ENCODE results near the gene BCL2A1.
"Not testable (repeated sequence)": the region's sequence is repeated elsewhere in the genome, so short reads cannot be mapped to it uniquely, and the experiment has no call there.

Gene BCL2A1

GRCh38 chr15:79967298-79968182, 3.5 kb downstream of the BCL2A1 start:
- Histone ChIP-seq H3K36me3 (ENCODE audit: insufficient read depth, low read length) (no peaks in the 10 kb centered on the region), H3K4me1 (ENCODE audit: control insufficient read depth, insufficient read depth, low read length) (peaks cover 11% of the 10 kb centered on the region), H3K9ac (ENCODE audit: low read depth, low read length) (no peak overlapping the region), H3K4me2 (ENCODE audit: low read length) (no peak overlapping the region), H3K9me3 (replicated peaks; ENCODE audit: low read length) (no peaks in the 10 kb centered on the region), H3K4me3 (ENCODE audit: low read length) (no peak overlapping the region), H3K27me3 (ENCODE audit: control insufficient read depth, insufficient read depth, low read length) (no peaks in the 10 kb centered on the region)

- Histone ChIP-seq H3K4me3 (ENCODE audit: low read length) (no peak overlapping the region), H3K36me3 (ENCODE audit: insufficient read depth, low read length) (no peaks in the 10 kb centered on the region)
Observed at GRCh38 chr15:79966634-79967297, 4.2 kb downstream of the BCL2A1 start.

GRCh38 chr15:79965846-79966630, 5.0 kb downstream of the BCL2A1 start:
- H3K4me2 ChIP-seq (ENCODE audit: low read length) = no peak overlapping the region
- H3K9me3 ChIP-seq (replicated peaks; ENCODE audit: low read length) = no peaks in the 10 kb centered on the region
- peaks cover 5% of the 10 kb centered on the region for H3K4me1 ChIP-seq (ENCODE audit: control insufficient read depth, insufficient read depth, low read length)
- no peaks in the 10 kb centered on the region for H3K36me3 ChIP-seq (ENCODE audit: insufficient read depth, low read length)
- H3K9ac ChIP-seq (ENCODE audit: low read depth, low read length) = no peak overlapping the region
- H3K4me3 ChIP-seq (ENCODE audit: low read length) = no peak overlapping the region
- no peaks in the 10 kb centered on the region for H3K27me3 ChIP-seq (ENCODE audit: control insufficient read depth, insufficient read depth, low read length)

More at GRCh38 chr15:79966634-79967297, 4.2 kb downstream of the BCL2A1 start:
- Histone ChIP-seq H3K9me3 (replicated peaks; ENCODE audit: low read length) (no peaks in the 10 kb centered on the region), H3K4me2 (ENCODE audit: low read length) (no peak overlapping the region), H3K27me3 (ENCODE audit: control insufficient read depth, insufficient read depth, low read length) (no peaks in the 10 kb centered on the region), H3K4me1 (ENCODE audit: control insufficient read depth, insufficient read depth, low read length) (peaks cover 10% of the 10 kb centered on the region), H3K9ac (ENCODE audit: low read depth, low read length) (no peak overlapping the region)

- Histone ChIP-seq H3K4me1 (ENCODE audit: control insufficient read depth, insufficient read depth, low read length) (no peaks in the 10 kb centered on the region), H3K9ac (ENCODE audit: low read depth, low read length) (no peak overlapping the region), H3K9me3 (replicated peaks; ENCODE audit: low read length) (no peaks in the 10 kb centered on the region), H3K4me2 (ENCODE audit: low read length) (no peak overlapping the region), H3K4me3 (ENCODE audit: low read length) (no peak overlapping the region), H3K36me3 (ENCODE audit: insufficient read depth, low read length) (no peaks in the 10 kb centered on the region), H3K27me3 (ENCODE audit: control insufficient read depth, insufficient read depth, low read length) (no peaks in the 10 kb centered on the region)
Observed at GRCh38 chr15:79964232-79964805, 6.7 kb downstream of the BCL2A1 start.

- not testable (repeated sequence) for H3K36me3 ChIP-seq (ENCODE audit: insufficient read depth, low read length); H3K9me3 ChIP-seq (replicated peaks; ENCODE audit: low read length); H3K4me1 ChIP-seq (ENCODE audit: control insufficient read depth, insufficient read depth, low read length); H3K9ac ChIP-seq (ENCODE audit: low read depth, low read length); H3K27me3 ChIP-seq (ENCODE audit: control insufficient read depth, insufficient read depth, low read length); H3K4me3 ChIP-seq (ENCODE audit: low read length); H3K4me2 ChIP-seq (ENCODE audit: low read length)
Observed at GRCh38 chr15:79962921-79963320, 8.1 kb downstream of the BCL2A1 start.

- Histone ChIP-seq H3K27me3 (ENCODE audit: control insufficient read depth, insufficient read depth, low read length) (no peaks in the 10 kb centered on the region), H3K4me3 (ENCODE audit: low read length) (no peak overlapping the region), H3K4me2 (ENCODE audit: low read length) (no peak overlapping the region), H3K9ac (ENCODE audit: low read depth, low read length) (no peak overlapping the region), H3K4me1 (ENCODE audit: control insufficient read depth, insufficient read depth, low read length) (no peaks in the 10 kb centered on the region), H3K9me3 (replicated peaks; ENCODE audit: low read length) (no peaks in the 10 kb centered on the region), H3K36me3 (ENCODE audit: insufficient read depth, low read length) (no peaks in the 10 kb centered on the region)
Observed at GRCh38 chr15:79962178-79962577, 8.8 kb downstream of the BCL2A1 start.

- no peaks in the 10 kb centered on the region for H3K27me3 ChIP-seq (ENCODE audit: control insufficient read depth, insufficient read depth, low read length)
- no peak overlapping the region for H3K9ac ChIP-seq (ENCODE audit: low read depth, low read length)
- H3K36me3 ChIP-seq (ENCODE audit: insufficient read depth, low read length) = no peaks in the 10 kb centered on the region
- no peak overlapping the region for H3K4me3 ChIP-seq (ENCODE audit: low read length)
- no peaks in the 10 kb centered on the region for H3K4me1 ChIP-seq (ENCODE audit: control insufficient read depth, insufficient read depth, low read length)
- no peaks in the 10 kb centered on the region for H3K9me3 ChIP-seq (replicated peaks; ENCODE audit: low read length)
- no peak overlapping the region for H3K4me2 ChIP-seq (ENCODE audit: low read length)
Observed at GRCh38 chr15:79960502-79961212, 10.3 kb downstream of the BCL2A1 start.

- Histone ChIP-seq H3K4me3 (ENCODE audit: low read length) (no peak overlapping the region), H3K27me3 (ENCODE audit: control insufficient read depth, insufficient read depth, low read length) (peaks cover 3% of the 10 kb centered on the region), H3K4me2 (ENCODE audit: low read length) (no peak overlapping the region), H3K9ac (ENCODE audit: low read depth, low read length) (no peak overlapping the region), H3K4me1 (ENCODE audit: control insufficient read depth, insufficient read depth, low read length) (no peaks in the 10 kb centered on the region), H3K9me3 (replicated peaks; ENCODE audit: low read length) (no peaks in the 10 kb centered on the region), H3K36me3 (ENCODE audit: insufficient read depth, low read length) (no peaks in the 10 kb centered on the region)
Observed at GRCh38 chr15:79957741-79958140, 13.3 kb downstream of the BCL2A1 start.

- no peaks in the 10 kb centered on the region for H3K9me3 ChIP-seq (replicated peaks; ENCODE audit: low read length)
- no peak overlapping the region for H3K9ac ChIP-seq (ENCODE audit: low read depth, low read length)
- H3K4me3 ChIP-seq (ENCODE audit: low read length) = no peak overlapping the region
- no peak overlapping the region for H3K4me2 ChIP-seq (ENCODE audit: low read length)
- no peaks in the 10 kb centered on the region for H3K36me3 ChIP-seq (ENCODE audit: insufficient read depth, low read length)
- H3K27me3 ChIP-seq (ENCODE audit: control insufficient read depth, insufficient read depth, low read length) = peaks cover 3% of the 10 kb centered on the region
- no peaks in the 10 kb centered on the region for H3K4me1 ChIP-seq (ENCODE audit: control insufficient read depth, insufficient read depth, low read length)
Observed at GRCh38 chr15:79956354-79956939, 14.5 kb downstream of the BCL2A1 start.

- Histone ChIP-seq H3K4me2 (ENCODE audit: low read length) (no peak overlapping the region), H3K27me3 (ENCODE audit: control insufficient read depth, insufficient read depth, low read length) (peaks cover 3% of the 10 kb centered on the region), H3K36me3 (ENCODE audit: insufficient read depth, low read length) (no peaks in the 10 kb centered on the region), H3K9me3 (replicated peaks; ENCODE audit: low read length) (no peaks in the 10 kb centered on the region), H3K4me1 (ENCODE audit: control insufficient read depth, insufficient read depth, low read length) (no peaks in the 10 kb centered on the region), H3K9ac (ENCODE audit: low read depth, low read length) (no peak overlapping the region), H3K4me3 (ENCODE audit: low read length) (no peak overlapping the region)
Observed at GRCh38 chr15:79954661-79955060, 16.3 kb downstream of the BCL2A1 start.
